DOHH2 (cell line): ENCODE measurements around the gene AURKA.

Experiments
- EZH2phosphoT487 ChIP-seq: fragments of 200-600 bp; sonication (generic); IDR thresholded peaks from 2 replicates; pipeline ENCODE4 v1.6.1; 2017; ENCODE audit warnings: borderline replicate concordance, mild to moderate bottlenecking, antibody characterized with exemption, low read length, moderate library complexity, mixed read lengths
- TF ChIP-seq, protein P1 (sequence below): fragments of 200-600 bp; sonication (generic); IDR thresholded peaks from one replicate; pipeline ENCODE4 v1.5.1; 2014; ENCODE audit warnings: antibody characterized with exemption, mild to moderate bottlenecking, low read depth, low read length; ENCODE audit not compliant: poor library complexity, severe bottlenecking

- TF ChIP-seq, protein P1, sequence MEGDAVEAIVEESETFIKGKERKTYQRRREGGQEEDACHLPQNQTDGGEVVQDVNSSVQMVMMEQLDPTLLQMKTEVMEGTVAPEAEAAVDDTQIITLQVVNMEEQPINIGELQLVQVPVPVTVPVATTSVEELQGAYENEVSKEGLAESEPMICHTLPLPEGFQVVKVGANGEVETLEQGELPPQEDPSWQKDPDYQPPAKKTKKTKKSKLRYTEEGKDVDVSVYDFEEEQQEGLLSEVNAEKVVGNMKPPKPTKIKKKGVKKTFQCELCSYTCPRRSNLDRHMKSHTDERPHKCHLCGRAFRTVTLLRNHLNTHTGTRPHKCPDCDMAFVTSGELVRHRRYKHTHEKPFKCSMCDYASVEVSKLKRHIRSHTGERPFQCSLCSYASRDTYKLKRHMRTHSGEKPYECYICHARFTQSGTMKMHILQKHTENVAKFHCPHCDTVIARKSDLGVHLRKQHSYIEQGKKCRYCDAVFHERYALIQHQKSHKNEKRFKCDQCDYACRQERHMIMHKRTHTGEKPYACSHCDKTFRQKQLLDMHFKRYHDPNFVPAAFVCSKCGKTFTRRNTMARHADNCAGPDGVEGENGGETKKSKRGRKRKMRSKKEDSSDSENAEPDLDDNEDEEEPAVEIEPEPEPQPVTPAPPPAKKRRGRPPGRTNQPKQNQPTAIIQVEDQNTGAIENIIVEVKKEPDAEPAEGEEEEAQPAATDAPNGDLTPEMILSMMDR = no peak
- no peak for TF ChIP-seq EZH2phosphoT487
These were observed 31.2 kb downstream of the AURKA start for GRCh38 chr20:56360908-56361205.
